Measurements from ENCODE around the gene KIF6. TPM values are rescaled to one million over a fixed set of nuclear protein-coding genes. Genes with fewer than 3 reads are reported as not detected.

The KIF6 gene
- polyA plus RNA-seq, 1 donor (not counting 4 experiments of a cell fraction or from before 2014, with no cell fraction given) = 0.14 TPM

DNA sequence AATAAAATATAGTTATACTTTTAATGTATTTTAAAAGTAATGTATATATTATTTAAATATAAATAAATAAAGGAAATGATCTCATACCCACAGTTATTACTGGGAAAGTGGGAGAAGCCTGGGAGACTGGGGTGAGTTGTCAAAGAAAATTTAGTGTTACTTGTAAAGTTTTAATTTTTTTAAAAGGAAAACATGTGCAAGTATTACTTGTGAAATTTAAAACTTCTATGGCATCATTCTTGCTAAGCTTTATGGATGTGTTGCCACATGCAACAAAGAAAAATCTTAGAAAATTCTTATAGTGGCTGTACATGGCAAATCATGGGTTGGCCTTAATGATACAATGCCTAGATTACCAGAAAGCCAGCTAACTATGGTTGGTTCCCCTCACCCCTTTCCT is 208.7 kb downstream of the KIF6 start:
- DNase-seq (ENCODE audit: low read depth, low spot score) (no peak), FAIRE-seq (no peak)
- no peak for TF ChIP-seq EZH2 (IDR thresholded peaks at IDR 0.05; ENCODE audit: low read length)
- TF ChIP-seq, protein P1, sequence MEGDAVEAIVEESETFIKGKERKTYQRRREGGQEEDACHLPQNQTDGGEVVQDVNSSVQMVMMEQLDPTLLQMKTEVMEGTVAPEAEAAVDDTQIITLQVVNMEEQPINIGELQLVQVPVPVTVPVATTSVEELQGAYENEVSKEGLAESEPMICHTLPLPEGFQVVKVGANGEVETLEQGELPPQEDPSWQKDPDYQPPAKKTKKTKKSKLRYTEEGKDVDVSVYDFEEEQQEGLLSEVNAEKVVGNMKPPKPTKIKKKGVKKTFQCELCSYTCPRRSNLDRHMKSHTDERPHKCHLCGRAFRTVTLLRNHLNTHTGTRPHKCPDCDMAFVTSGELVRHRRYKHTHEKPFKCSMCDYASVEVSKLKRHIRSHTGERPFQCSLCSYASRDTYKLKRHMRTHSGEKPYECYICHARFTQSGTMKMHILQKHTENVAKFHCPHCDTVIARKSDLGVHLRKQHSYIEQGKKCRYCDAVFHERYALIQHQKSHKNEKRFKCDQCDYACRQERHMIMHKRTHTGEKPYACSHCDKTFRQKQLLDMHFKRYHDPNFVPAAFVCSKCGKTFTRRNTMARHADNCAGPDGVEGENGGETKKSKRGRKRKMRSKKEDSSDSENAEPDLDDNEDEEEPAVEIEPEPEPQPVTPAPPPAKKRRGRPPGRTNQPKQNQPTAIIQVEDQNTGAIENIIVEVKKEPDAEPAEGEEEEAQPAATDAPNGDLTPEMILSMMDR (optimal IDR thresholded peaks at IDR 0.05 in 1 of 3, IDR thresholded peaks at IDR 0.05 in 1 of 3, conservative IDR thresholded peaks at IDR 0.05 in 1 of 3; ENCODE audit: extremely low read depth in 1 of 3, insufficient read depth in 2 of 3, low read length in 3 of 3) = no peak
- Histone ChIP-seq H3K4me2 (ENCODE audit: control insufficient read depth, extremely low read depth, insufficient read depth, low read depth, low read length) (no peak overlapping the region), H3K4me3 (ENCODE audit: control insufficient read depth in 2 of 3, extremely low read depth in 1 of 3, insufficient read depth in 2 of 3, low read depth in 1 of 3, low read length in 3 of 3) (no peak overlapping the region), H3K4me1 (ENCODE audit: control insufficient read depth, extremely low read depth, insufficient read depth, low read length) (no peaks in the 10 kb centered on the region), H3K36me3 (ENCODE audit: control insufficient read depth in 2 of 2, extremely low read depth in 1 of 2, insufficient read depth in 2 of 2, low read length in 2 of 2) (no peaks in the 10 kb centered on the region), H3K27ac (ENCODE audit: control insufficient read depth, insufficient read depth, low read length) (no peak overlapping the region), H3K9me3 (ENCODE audit: control insufficient read depth, low read depth, low read length) (no peaks in the 10 kb centered on the region), H2AFZ (ENCODE audit: control insufficient read depth, low read length) (no peak overlapping the region), H3K79me2 (ENCODE audit: control insufficient read depth, insufficient read depth, low read length) (no peaks in the 10 kb centered on the region), H4K20me1 (ENCODE audit: control insufficient read depth, extremely low read depth, insufficient read depth, low read length) (no peaks in the 10 kb centered on the region), H3K27me3 (ENCODE audit: control insufficient read depth, extremely low read depth, insufficient read depth, low read length) (peaks cover 3% of the 10 kb centered on the region), H3K9ac (ENCODE audit: control insufficient read depth, extremely low read depth, insufficient read depth, low read length) (no peak overlapping the region), H3K9me1 (ENCODE audit: control insufficient read depth, extremely low read depth, insufficient read depth, low read length) (no peaks in the 10 kb centered on the region)
- dilution Hi-C loops (cut with MboI; ENCODE audit: extremely low pct_ligation_motif_present, low sequenced_read_pairs) = no loop called here

DNA sequence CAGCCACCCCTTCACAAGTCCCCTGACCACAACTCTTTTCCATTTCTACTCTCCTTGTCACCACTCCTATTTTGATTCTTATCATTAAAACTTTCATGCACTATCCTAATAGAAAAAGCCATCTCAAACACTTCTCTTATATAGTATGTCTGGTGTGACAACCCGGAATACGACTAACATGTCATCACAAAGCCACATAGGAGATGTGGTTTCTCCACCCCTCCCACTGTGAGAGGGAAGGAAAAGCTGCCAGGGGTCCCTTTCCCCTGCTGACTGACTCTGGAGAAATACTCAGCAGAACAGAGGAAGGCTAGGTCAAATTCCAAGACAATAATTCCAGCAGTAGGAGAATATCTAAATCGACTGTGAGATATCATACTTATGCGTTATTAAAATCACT is 209.7 kb downstream of the KIF6 start:
- no peak for FAIRE-seq
- TF ChIP-seq EZH2 (IDR thresholded peaks at IDR 0.05; ENCODE audit: low read length) = no peak
- TF ChIP-seq, protein P1 (optimal IDR thresholded peaks at IDR 0.05 in 1 of 3, IDR thresholded peaks at IDR 0.05 in 1 of 3, conservative IDR thresholded peaks at IDR 0.05 in 1 of 3; ENCODE audit: extremely low read depth in 1 of 3, insufficient read depth in 2 of 3, low read length in 3 of 3) = no peak
- dilution Hi-C loops (cut with MboI; ENCODE audit: extremely low pct_ligation_motif_present, low sequenced_read_pairs) = no loop called here

More for the DNA sequence above, 209.7 kb downstream of the KIF6 start:
- no peaks in the 10 kb centered on the region for H3K4me1 ChIP-seq (ENCODE audit: control insufficient read depth, extremely low read depth, insufficient read depth, low read length)
- H3K27me3 ChIP-seq (ENCODE audit: control insufficient read depth, extremely low read depth, insufficient read depth, low read length) = peaks cover 3% of the 10 kb centered on the region
- H3K9me3 ChIP-seq (ENCODE audit: control insufficient read depth, low read depth, low read length) = no peaks in the 10 kb centered on the region
- no peak overlapping the region for H3K9ac ChIP-seq (ENCODE audit: control insufficient read depth, extremely low read depth, insufficient read depth, low read length)
- no peaks in the 10 kb centered on the region for H3K79me2 ChIP-seq (ENCODE audit: control insufficient read depth, insufficient read depth, low read length)
- H3K27ac ChIP-seq (ENCODE audit: control insufficient read depth, insufficient read depth, low read length) = no peak overlapping the region
- DNase-seq (ENCODE audit: low read depth, low spot score) = no peak
- no peaks in the 10 kb centered on the region for H3K9me1 ChIP-seq (ENCODE audit: control insufficient read depth, extremely low read depth, insufficient read depth, low read length)
- no peaks in the 10 kb centered on the region for H3K36me3 ChIP-seq (ENCODE audit: control insufficient read depth in 2 of 2, extremely low read depth in 1 of 2, insufficient read depth in 2 of 2, low read length in 2 of 2)
- H3K4me3 ChIP-seq (ENCODE audit: control insufficient read depth in 2 of 3, extremely low read depth in 1 of 3, insufficient read depth in 2 of 3, low read depth in 1 of 3, low read length in 3 of 3) = no peak overlapping the region
- H2AFZ ChIP-seq (ENCODE audit: control insufficient read depth, low read length) = no peak overlapping the region
- H3K4me2 ChIP-seq (ENCODE audit: control insufficient read depth, extremely low read depth, insufficient read depth, low read depth, low read length) = no peak overlapping the region
- no peaks in the 10 kb centered on the region for H4K20me1 ChIP-seq (ENCODE audit: control insufficient read depth, extremely low read depth, insufficient read depth, low read length)
